ENCODE measurements around the gene PAK1IP1.
A peak's percentile ranks its signal among the peaks of the same experiment; 100 is the strongest.
"Not testable (repeated sequence)": the region's sequence is repeated elsewhere in the genome, so short reads cannot be mapped to it uniquely, and the experiment has no call there.

Gene PAK1IP1

GRCh38 chr6:10696655-10697054 is 1.9 kb downstream of the PAK1IP1 start:
- Histone ChIP-seq H3K36me3 (ENCODE audit: control insufficient read depth, insufficient read depth, low read length) (peaks cover 51% of the 10 kb centered on the region), H3K27me3 (ENCODE audit: control insufficient read depth, insufficient read depth, low read length) (no peaks in the 10 kb centered on the region), H3K4me3 (ENCODE audit: low read depth, low read length) (peak overlapping the region; percentile 98)

GRCh38 chr6:10713962-10714361 is 19.2 kb downstream of the PAK1IP1 start:
- Histone ChIP-seq H3K27me3 (ENCODE audit: control insufficient read depth, insufficient read depth, low read length) (no peaks in the 10 kb centered on the region), H3K9ac (ENCODE audit: low read depth, low read length) (no peak overlapping the region), H3K27ac (ENCODE audit: low read depth, low read length) (no peak overlapping the region), H3K36me3 (ENCODE audit: control insufficient read depth, insufficient read depth, low read length) (peaks cover 20% of the 10 kb centered on the region), H3K4me3 (ENCODE audit: low read depth, low read length) (no peak overlapping the region), H3K4me1 (ENCODE audit: control insufficient read depth, insufficient read depth, low read length) (no peaks in the 10 kb centered on the region), H3K9me3 (ENCODE audit: control insufficient read depth, insufficient read depth, low read length) (no peaks in the 10 kb centered on the region; the same call in 1 of the 2 replicates)

More at GRCh38 chr6:10696655-10697054, 1.9 kb downstream of the PAK1IP1 start:
- Histone ChIP-seq H3K27ac (ENCODE audit: low read depth, low read length) (no peak overlapping the region), H3K9ac (ENCODE audit: low read depth, low read length) (no peak overlapping the region), H3K9me3 (ENCODE audit: control insufficient read depth, insufficient read depth, low read length) (no peaks in the 10 kb centered on the region), H3K4me1 (ENCODE audit: control insufficient read depth, insufficient read depth, low read length) (peaks cover 6% of the 10 kb centered on the region; the same call in 1 of the 2 replicates)

GRCh38 chr6:10719296-10719963 is 24.7 kb downstream of the PAK1IP1 start:
- H3K4me3 ChIP-seq (ENCODE audit: low read depth, low read length) = no peak overlapping the region
- H3K9me3 ChIP-seq (ENCODE audit: control insufficient read depth, insufficient read depth, low read length) = no peaks in the 10 kb centered on the region; the same call in 1 of the 2 replicates
- no peaks in the 10 kb centered on the region for H3K27me3 ChIP-seq (ENCODE audit: control insufficient read depth, insufficient read depth, low read length)
- H3K9ac ChIP-seq (ENCODE audit: low read depth, low read length) = no peak overlapping the region
- peaks cover 13% of the 10 kb centered on the region for H3K4me1 ChIP-seq (ENCODE audit: control insufficient read depth, insufficient read depth, low read length)
- no peaks in the 10 kb centered on the region for H3K36me3 ChIP-seq (ENCODE audit: control insufficient read depth, insufficient read depth, low read length)
- H3K27ac ChIP-seq (ENCODE audit: low read depth, low read length) = no peak overlapping the region

- peaks cover 14% of the 10 kb centered on the region for H3K4me1 ChIP-seq (ENCODE audit: control insufficient read depth, insufficient read depth, low read length)
- H3K27ac ChIP-seq (ENCODE audit: low read depth, low read length) = no peak overlapping the region
- H3K4me3 ChIP-seq (ENCODE audit: low read depth, low read length) = no peak overlapping the region
- no peaks in the 10 kb centered on the region; the same call in 1 of the 2 replicates for H3K9me3 ChIP-seq (ENCODE audit: control insufficient read depth, insufficient read depth, low read length)
- H3K36me3 ChIP-seq (ENCODE audit: control insufficient read depth, insufficient read depth, low read length) = peaks cover 3% of the 10 kb centered on the region; the same call in 1 of the 2 replicates
- H3K9ac ChIP-seq (ENCODE audit: low read depth, low read length) = no peak overlapping the region
- no peaks in the 10 kb centered on the region for H3K27me3 ChIP-seq (ENCODE audit: control insufficient read depth, insufficient read depth, low read length)
These were observed 25.1 kb downstream of the PAK1IP1 start for GRCh38 chr6:10719964-10720264.

- no peak overlapping the region for H3K9ac ChIP-seq (ENCODE audit: low read depth, low read length)
- H3K27ac ChIP-seq (ENCODE audit: low read depth, low read length) = no peak overlapping the region
- H3K4me3 ChIP-seq (ENCODE audit: low read depth, low read length) = no peak overlapping the region
- peaks cover 14% of the 10 kb centered on the region for H3K4me1 ChIP-seq (ENCODE audit: control insufficient read depth, insufficient read depth, low read length)
- no peaks in the 10 kb centered on the region for H3K27me3 ChIP-seq (ENCODE audit: control insufficient read depth, insufficient read depth, low read length)
- peaks cover 8% of the 10 kb centered on the region for H3K36me3 ChIP-seq (ENCODE audit: control insufficient read depth, insufficient read depth, low read length)
- no peaks in the 10 kb centered on the region; the same call in 1 of the 2 replicates for H3K9me3 ChIP-seq (ENCODE audit: control insufficient read depth, insufficient read depth, low read length)
These were observed 25.6 kb downstream of the PAK1IP1 start for GRCh38 chr6:10720265-10720959.

- not testable (repeated sequence) for H3K27ac ChIP-seq (ENCODE audit: low read depth, low read length); H3K4me3 ChIP-seq (ENCODE audit: low read depth, low read length); H3K27me3 ChIP-seq (ENCODE audit: control insufficient read depth, insufficient read depth, low read length); H3K9me3 ChIP-seq (ENCODE audit: control insufficient read depth, insufficient read depth, low read length); H3K9ac ChIP-seq (ENCODE audit: low read depth, low read length)
- Histone ChIP-seq H3K36me3 (ENCODE audit: control insufficient read depth, insufficient read depth, low read length) (peaks cover 16% of the 10 kb centered on the region), H3K4me1 (ENCODE audit: control insufficient read depth, insufficient read depth, low read length) (peaks cover 14% of the 10 kb centered on the region)
These were observed 26.4 kb downstream of the PAK1IP1 start for GRCh38 chr6:10720960-10721849.

GRCh38 chr6:10721850-10722569 is 27.2 kb downstream of the PAK1IP1 start:
- peak overlapping the region; percentile 92 for H3K4me3 ChIP-seq (ENCODE audit: low read depth, low read length)
- H3K4me1 ChIP-seq (ENCODE audit: control insufficient read depth, insufficient read depth, low read length) = peaks cover 14% of the 10 kb centered on the region
- peak overlapping the region; percentile 95 for H3K27ac ChIP-seq (ENCODE audit: low read depth, low read length)
- no peaks in the 10 kb centered on the region; the same call in 1 of the 2 replicates for H3K9me3 ChIP-seq (ENCODE audit: control insufficient read depth, insufficient read depth, low read length)
- H3K27me3 ChIP-seq (ENCODE audit: control insufficient read depth, insufficient read depth, low read length) = no peaks in the 10 kb centered on the region
- peaks cover 24% of the 10 kb centered on the region for H3K36me3 ChIP-seq (ENCODE audit: control insufficient read depth, insufficient read depth, low read length)
- peak overlapping the region; percentile 42; the same call in 1 of the 2 replicates for H3K9ac ChIP-seq (ENCODE audit: low read depth, low read length)

- Histone ChIP-seq H3K36me3 (ENCODE audit: control insufficient read depth, insufficient read depth, low read length) (peaks cover 28% of the 10 kb centered on the region), H3K4me1 (ENCODE audit: control insufficient read depth, insufficient read depth, low read length) (peaks cover 14% of the 10 kb centered on the region), H3K9me3 (ENCODE audit: control insufficient read depth, insufficient read depth, low read length) (no peaks in the 10 kb centered on the region; the same call in 1 of the 2 replicates), H3K9ac (ENCODE audit: low read depth, low read length) (peak overlapping the region; percentile 42; the same call in 1 of the 2 replicates), H3K27me3 (ENCODE audit: control insufficient read depth, insufficient read depth, low read length) (no peaks in the 10 kb centered on the region), H3K4me3 (ENCODE audit: low read depth, low read length) (peak overlapping the region; percentile 92), H3K27ac (ENCODE audit: low read depth, low read length) (peak overlapping the region; percentile 95)
These were observed 27.7 kb downstream of the PAK1IP1 start for GRCh38 chr6:10722570-10722819.

- Histone ChIP-seq H3K9me3 (ENCODE audit: control insufficient read depth, insufficient read depth, low read length) (no peaks in the 10 kb centered on the region; the same call in 1 of the 2 replicates), H3K27me3 (ENCODE audit: control insufficient read depth, insufficient read depth, low read length) (no peaks in the 10 kb centered on the region), H3K9ac (ENCODE audit: low read depth, low read length) (peak within 1 kb of the TSS; percentile 91), H3K36me3 (ENCODE audit: control insufficient read depth, insufficient read depth, low read length) (peaks cover 33% of the 10 kb centered on the region), H3K27ac (ENCODE audit: low read depth, low read length) (peak within 1 kb of the TSS; percentile 95), H3K4me3 (ENCODE audit: low read depth, low read length) (peak within 1 kb of the TSS; percentile 92), H3K4me1 (ENCODE audit: control insufficient read depth, insufficient read depth, low read length) (peaks cover 14% of the 10 kb centered on the region)
These were observed 28.2 kb downstream of the PAK1IP1 start, which contains the start of gene TMEM14C for GRCh38 chr6:10722820-10723566. TMEM14C (plus strand) TSS chr6:10723070; CDS start chr6:10724614, 1,544 bp downstream.

GRCh38 chr6:10723567-10723881 is 28.8 kb downstream of the PAK1IP1 start:
- peak overlapping the region; percentile 91 for H3K9ac ChIP-seq (ENCODE audit: low read depth, low read length)
- H3K27me3 ChIP-seq (ENCODE audit: control insufficient read depth, insufficient read depth, low read length) = no peaks in the 10 kb centered on the region
- H3K27ac ChIP-seq (ENCODE audit: low read depth, low read length) = peak overlapping the region; percentile 95
- H3K4me3 ChIP-seq (ENCODE audit: low read depth, low read length) = peak overlapping the region; percentile 92
- H3K4me1 ChIP-seq (ENCODE audit: control insufficient read depth, insufficient read depth, low read length) = peaks cover 14% of the 10 kb centered on the region
- no peaks in the 10 kb centered on the region for H3K9me3 ChIP-seq (ENCODE audit: control insufficient read depth, insufficient read depth, low read length)
- H3K36me3 ChIP-seq (ENCODE audit: control insufficient read depth, insufficient read depth, low read length) = peaks cover 38% of the 10 kb centered on the region

Measured in HUES48 (cell line).